Activated naive CD4-positive, alpha-beta T cell treated with anti-CD3 and anti-CD28 coated beads, Interleukin-2, amount 10 ng/mL, durations not matched to agents 7 days and 5 days (primary cell): ENCODE results near the gene SCUBE1.

Source experiments
- CTCF ChIA-PET: fragments of 350-600 bp; sonication (Branson Sonifier 250); formaldehyde crosslinking; loops from one replicate; lab custom pipeline; 2021; ENCODE audit warnings: antibody characterized with exemption; lab: Charles Lee
- DNase-seq: peaks from one replicate; pipeline ENCODE4 v3.0.0-alpha.2; 2020
- H3K27ac Mint-ChIP-seq: one replicate; pipeline ENCODE4 v1.8.0; 2021; ENCODE audit warnings: mild to moderate bottlenecking, moderate library complexity, mixed read lengths
- H3K27me3 Mint-ChIP-seq: one replicate; pipeline ENCODE4 v1.8.0; 2021; ENCODE audit warnings: mild to moderate bottlenecking, mixed read lengths
- H3K36me3 Mint-ChIP-seq: one replicate; pipeline ENCODE4 v1.8.0; 2021; ENCODE audit warnings: mixed read lengths
- H3K4me1 Mint-ChIP-seq: one replicate; pipeline ENCODE4 v1.8.0; 2021; ENCODE audit warnings: mixed read lengths
- H3K4me3 Mint-ChIP-seq: one replicate; pipeline ENCODE4 v1.8.0; 2021; ENCODE audit warnings: mild to moderate bottlenecking, moderate library complexity, mixed read lengths
- H3K9me3 Mint-ChIP-seq: one replicate; pipeline ENCODE4 v1.8.0; 2021; ENCODE audit warnings: mixed read lengths

Gene SCUBE1

DNA sequence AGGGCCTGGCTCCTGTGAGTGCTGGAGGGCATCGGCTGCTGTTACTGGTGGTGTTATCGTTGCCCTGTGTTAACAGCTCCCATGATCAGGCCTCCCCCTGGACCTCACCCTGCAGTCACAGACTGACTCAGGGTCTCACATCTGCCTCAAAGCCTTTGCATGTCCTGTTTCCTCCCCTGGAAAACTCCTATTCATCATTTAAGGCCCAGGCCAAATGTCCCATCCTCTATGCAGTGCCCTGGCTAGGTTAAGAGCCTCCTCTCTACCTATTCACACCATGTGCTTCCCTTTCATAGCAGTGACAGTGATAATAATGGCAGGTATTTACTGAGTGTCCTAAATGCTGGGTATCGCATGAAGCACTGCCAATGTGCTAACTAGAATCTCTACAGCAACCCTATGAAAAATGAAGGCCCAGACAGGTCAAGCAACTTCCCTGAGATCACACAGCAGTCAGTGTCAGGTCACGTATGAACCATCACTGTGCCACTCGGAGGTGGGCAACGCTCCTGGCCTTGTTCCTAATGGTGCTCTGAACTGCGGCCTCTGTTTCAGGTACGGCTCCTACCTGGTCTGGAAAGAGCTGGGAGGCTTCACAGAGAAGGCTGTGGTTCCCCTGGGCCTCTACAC is 182.6 kb downstream of the SCUBE1 start:
- Mint-ChIP-seq H3K4me3 (no peak overlapping the region), H3K9me3 (no peaks in the 10 kb centered on the region), H3K27ac (no peak overlapping the region), H3K36me3 (peaks cover 12% of the 10 kb centered on the region), H3K4me1 (no peaks in the 10 kb centered on the region), H3K27me3 (no peaks in the 10 kb centered on the region)
- no peak for DNase-seq
- CTCF ChIA-PET = no interaction called here

DNA sequence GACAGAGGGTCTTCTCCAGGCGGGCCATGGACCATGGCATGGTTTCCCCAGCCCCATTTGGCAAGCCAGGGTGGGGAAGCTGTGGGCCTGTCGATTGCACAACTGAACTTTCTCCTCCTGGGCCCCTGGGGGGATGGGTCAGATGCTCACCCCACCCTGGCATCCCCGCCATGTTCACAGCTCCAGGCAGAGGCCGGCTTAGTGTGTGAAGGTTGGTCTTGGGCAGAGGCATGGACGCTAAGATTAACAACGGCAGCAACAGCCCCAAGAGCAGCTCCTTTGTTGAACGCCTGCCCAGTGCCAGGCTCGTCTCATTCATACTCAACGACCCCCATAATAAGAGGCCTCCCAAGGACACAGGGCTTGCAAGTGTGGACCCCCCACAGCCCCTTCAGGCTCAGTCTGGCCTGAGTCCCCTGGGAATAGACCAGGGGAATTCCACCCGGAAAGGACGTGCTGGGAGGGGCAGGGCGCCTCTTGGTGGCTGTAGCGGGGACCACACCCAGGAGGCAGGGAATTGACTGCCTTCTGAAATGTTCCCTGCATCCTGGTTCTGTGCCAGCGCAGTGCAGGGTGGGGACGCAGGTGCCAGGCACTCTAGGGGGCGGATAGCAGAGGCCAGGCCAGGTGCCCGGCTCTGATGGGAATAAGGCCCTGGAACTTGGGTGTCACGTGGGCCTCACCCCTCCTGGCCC is 183.5 kb downstream of the SCUBE1 start:
- no peak for DNase-seq
- Mint-ChIP-seq H3K9me3 (no peaks in the 10 kb centered on the region), H3K4me3 (no peak overlapping the region), H3K4me1 (no peaks in the 10 kb centered on the region), H3K36me3 (peaks cover 12% of the 10 kb centered on the region), H3K27me3 (no peaks in the 10 kb centered on the region), H3K27ac (no peak overlapping the region)
- CTCF ChIA-PET = interaction anchor here (0.7 to 1.0 kb wide), 2 partner anchors 9 to 126 kb away, joined by 3 read pairs; no protein-coding TSS in a partner anchor

DNA sequence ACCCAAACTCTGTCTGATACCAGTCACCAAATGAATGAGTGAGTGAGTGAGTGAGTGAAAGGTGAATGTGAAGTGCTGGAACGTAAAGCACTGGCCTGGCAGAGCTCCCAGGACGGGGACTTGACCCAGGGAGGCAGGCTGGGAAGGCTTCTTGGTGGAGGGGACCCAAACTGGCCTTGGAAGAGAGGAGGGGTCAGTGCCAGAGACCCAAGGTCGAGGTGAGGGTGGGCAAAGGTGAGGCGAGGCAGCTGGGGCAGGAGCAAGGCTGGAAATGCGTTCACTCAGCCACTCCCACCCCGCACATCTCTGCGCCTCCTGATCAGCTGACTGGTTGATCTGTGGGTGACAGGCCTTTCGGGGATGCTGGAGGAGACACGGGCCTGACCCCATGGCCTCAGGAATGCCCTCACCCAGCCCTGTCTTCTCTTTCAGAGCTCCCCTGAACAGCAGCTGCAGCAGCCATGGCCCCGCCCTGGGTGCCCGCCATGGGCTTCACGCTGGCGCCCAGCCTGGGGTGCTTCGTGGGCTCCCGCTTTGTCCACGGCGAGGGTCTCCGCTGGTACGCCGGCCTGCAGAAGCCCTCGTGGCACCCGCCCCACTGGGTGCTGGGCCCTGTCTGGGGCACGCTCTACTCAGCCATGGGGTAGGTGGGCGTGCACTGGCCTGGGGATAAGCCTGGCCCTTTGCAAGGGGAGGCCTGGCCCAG is 184.2 kb downstream of the SCUBE1 start:
- Mint-ChIP-seq H3K4me1 (peaks cover 1% of the 10 kb centered on the region), H3K27ac (no peak overlapping the region), H3K4me3 (no peak overlapping the region), H3K27me3 (no peaks in the 10 kb centered on the region), H3K9me3 (no peaks in the 10 kb centered on the region), H3K36me3 (peaks cover 8% of the 10 kb centered on the region)
- CTCF ChIA-PET = interaction anchor here (0.7 to 1.0 kb wide), 2 partner anchors 8 to 125 kb away, joined by 3 read pairs; no protein-coding TSS in a partner anchor
- DNase-seq = no peak

DNA sequence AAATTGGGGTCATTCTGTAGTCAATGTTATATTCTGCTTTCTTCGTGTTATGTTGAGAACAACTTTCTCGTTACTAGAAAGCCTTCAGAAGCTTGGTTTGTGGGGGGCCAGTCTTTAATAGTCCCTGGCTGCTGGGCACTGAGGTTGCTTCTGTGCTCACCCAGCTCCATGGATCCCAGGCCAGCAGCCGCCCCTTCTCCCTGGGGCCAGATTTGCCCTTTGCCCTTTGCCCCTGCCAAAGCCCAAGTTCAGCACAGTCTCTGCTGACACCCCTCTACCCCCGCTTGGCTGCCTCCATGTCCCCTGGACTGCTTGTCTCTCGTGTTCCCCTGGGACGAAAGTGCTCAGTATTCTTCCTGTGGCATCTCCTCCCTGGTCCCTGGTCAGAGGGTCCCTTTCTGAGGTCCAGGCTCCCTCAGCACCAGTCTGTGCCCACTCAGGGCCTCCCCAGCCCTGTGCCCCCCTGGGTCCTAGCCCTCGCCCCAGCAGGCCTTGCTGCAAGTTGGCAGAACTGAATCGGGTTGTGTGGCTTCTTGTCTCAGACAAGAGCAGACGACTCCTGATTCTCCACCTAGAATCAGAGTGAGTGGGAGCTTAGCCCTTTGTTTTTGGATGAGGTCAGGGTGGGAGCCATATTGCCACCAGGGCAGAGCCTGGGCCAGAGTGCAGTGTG is 185.2 kb downstream of the SCUBE1 start:
- no peak for DNase-seq
- H3K4me1 Mint-ChIP-seq = peaks cover 4% of the 10 kb centered on the region
- H3K4me3 Mint-ChIP-seq = no peak overlapping the region
- peaks cover 7% of the 10 kb centered on the region for H3K36me3 Mint-ChIP-seq
- no peaks in the 10 kb centered on the region for H3K9me3 Mint-ChIP-seq
- no peaks in the 10 kb centered on the region for H3K27me3 Mint-ChIP-seq
- CTCF ChIA-PET = no interaction called here
- H3K27ac Mint-ChIP-seq = no peak overlapping the region

DNA sequence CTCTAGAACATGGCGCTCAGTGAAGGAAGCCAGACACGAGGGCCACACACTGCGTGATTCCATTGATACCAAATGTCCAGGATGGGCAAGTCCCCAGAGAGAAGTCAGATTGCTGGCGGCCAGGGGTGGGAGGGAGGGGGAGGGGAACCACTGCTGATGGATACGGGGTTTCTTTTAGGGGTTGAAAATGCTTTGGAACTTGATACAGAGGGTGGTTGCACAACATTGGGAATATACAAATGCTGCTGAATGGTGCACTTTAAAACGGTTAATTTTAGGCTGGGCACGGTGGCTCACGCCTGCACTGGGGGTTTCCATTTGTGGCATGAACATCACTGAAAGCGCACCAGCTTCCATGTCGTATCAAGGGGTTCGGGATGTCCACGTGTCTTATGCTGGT is 186.8 kb downstream of the SCUBE1 start:
- no peak for DNase-seq
- Mint-ChIP-seq H3K9me3 (no peaks in the 10 kb centered on the region), H3K27me3 (no peaks in the 10 kb centered on the region), H3K4me3 (no peak overlapping the region), H3K4me1 (peaks cover 14% of the 10 kb centered on the region), H3K36me3 (peaks cover 5% of the 10 kb centered on the region), H3K27ac (no peak overlapping the region)
- CTCF ChIA-PET = no interaction called here

DNA sequence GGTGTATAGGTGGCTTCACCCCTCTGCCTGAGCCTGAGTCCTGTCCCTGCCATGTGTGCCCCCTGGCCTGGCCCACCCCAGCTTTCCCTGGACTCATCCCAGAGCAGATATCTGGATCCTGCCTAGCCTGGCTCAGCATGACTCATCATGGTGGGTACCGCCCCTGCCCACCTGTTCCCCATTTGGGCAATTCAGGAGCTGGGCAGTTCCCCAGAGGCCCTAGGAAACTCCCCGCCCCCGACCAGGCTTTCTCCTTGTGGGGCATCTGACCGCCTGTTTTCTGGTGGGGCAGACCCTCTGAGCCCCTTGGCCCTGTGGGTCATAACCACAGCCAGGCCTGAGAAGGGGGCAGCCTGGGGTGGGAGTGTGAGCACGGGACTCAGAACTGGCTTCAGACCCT is 187.4 kb downstream of the SCUBE1 start:
- peaks cover 5% of the 10 kb centered on the region for H3K36me3 Mint-ChIP-seq

DNA sequence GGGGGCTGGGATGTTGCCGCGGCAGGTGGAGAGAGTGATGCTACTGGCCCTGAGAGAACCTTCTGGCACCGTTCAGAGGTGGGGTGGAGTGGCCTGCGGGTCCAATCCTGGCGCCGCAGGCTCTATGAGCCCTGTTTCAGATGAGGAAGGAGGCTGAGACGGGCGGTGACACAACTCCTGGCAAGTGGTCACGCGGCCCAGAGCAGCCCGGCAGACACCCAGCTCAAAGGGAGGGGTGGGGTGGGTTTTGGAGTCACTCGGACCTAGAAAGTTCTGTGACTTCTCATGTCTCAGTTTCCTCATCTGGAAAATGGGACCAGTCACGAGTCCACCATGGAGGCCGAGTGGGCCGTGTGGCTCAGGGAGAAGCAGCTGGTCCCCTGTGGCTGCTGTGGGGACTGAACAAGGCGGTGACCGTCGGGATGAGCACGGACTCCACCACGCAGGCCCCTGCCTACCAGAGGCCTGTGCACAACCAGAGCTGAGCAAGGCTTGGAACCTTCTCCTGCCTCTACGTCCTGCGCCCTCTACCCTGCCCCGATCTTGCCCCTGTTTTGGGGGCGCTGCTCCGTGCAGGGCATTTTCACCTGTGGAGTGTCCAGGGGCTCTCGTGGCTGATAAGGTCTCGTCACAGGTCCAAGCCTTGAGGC is 188.2 kb downstream of the SCUBE1 start:
- Mint-ChIP-seq H3K27me3 (no peaks in the 10 kb centered on the region), H3K36me3 (peaks cover 2% of the 10 kb centered on the region), H3K9me3 (no peaks in the 10 kb centered on the region), H3K4me1 (peaks cover 24% of the 10 kb centered on the region), H3K4me3 (no peak overlapping the region), H3K27ac (no peak overlapping the region)
- no peak for DNase-seq
- CTCF ChIA-PET = no interaction called here

More for the DNA sequence above, 187.4 kb downstream of the SCUBE1 start:
- Mint-ChIP-seq H3K4me3 (no peak overlapping the region), H3K4me1 (peaks cover 18% of the 10 kb centered on the region), H3K27me3 (no peaks in the 10 kb centered on the region), H3K27ac (no peak overlapping the region), H3K9me3 (no peaks in the 10 kb centered on the region)
- CTCF ChIA-PET = no interaction called here
- no peak for DNase-seq

DNA sequence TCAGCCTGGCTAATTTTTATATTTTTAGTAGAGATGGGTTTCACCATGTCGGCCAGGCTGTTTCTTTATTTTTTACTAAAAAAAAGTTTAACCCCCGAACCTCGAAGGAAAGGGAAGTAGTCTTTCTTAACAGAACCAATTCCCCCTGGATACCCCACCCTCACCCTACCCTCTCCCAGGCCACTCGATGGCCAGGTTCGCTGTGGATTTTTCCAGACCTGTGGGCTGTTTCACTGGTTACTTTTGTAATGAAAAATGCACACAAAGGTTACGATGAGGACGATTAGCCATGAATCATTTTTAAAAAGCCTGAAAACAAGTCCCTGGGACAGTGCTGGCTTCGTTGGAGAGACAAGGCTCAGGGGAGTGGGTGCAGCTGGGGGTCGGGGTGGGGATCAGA is 189.3 kb downstream of the SCUBE1 start:
- Mint-ChIP-seq H3K36me3 (peaks cover 2% of the 10 kb centered on the region), H3K27ac (no peak overlapping the region), H3K27me3 (no peaks in the 10 kb centered on the region), H3K4me1 (peaks cover 25% of the 10 kb centered on the region), H3K9me3 (no peaks in the 10 kb centered on the region), H3K4me3 (no peak overlapping the region)
- CTCF ChIA-PET = no interaction called here
- DNase-seq = no peak

DNA sequence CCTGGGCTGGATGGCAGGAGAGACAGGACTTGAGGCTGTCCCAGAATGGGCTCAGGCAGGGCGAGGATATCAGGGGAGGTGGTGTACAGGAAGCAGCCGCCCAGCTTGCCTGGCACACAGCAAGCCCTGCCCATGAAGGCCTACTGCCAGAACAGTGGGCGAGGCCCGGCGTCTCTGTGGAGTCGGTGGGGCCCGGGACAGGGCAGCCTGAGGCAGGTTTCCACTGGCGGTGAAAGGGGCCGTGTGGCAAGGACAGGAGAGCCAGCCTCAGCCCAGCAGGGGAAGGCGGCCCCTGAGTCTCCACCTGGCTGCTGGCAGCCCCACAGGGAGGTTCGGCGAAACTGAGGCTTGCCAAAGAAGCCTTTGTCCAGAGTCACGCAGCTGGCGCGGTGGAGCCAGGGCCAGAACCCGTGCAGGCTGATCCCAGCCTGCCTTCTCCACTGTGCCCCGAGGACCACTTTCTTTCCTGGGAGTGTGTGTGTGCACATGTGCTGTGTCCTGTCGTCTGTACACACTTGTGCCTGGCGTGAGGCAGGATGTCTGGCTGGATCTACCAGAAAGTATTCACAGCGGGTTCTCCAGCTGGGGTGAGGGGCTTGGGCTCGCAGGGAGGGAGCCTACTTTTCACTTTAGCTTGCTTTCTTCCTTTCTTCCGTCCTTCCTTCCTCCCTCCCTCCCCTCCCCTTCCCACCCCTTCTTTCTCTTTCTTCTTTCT is 190.7 kb downstream of the SCUBE1 start:
- Mint-ChIP-seq H3K9me3 (no peaks in the 10 kb centered on the region), H3K27me3 (no peaks in the 10 kb centered on the region), H3K4me1 (peaks cover 37% of the 10 kb centered on the region), H3K36me3 (peaks cover 2% of the 10 kb centered on the region), H3K27ac (peak overlapping the region; percentile 86), H3K4me3 (peak overlapping the region; percentile 88)
- DNase-seq = peak; percentile 77
- CTCF ChIA-PET = no interaction called here

DNA sequence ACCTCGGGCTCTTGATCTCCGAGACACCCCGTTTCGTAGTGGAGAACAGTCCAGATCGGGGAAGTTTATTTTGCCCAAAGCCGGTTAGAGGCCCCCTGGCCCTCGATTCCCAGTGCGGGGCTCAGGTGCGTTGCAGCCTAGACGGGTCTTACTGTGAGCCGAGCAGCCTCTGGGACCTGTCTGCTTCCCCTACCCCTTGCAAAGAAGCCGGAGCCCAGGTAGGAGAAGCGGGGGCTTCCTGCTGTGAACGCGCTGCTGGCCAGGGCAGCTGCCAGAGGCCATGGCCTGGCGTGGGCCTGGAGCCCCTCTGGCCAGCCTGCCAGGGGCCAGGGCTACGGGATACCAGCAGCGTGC is 191.2 kb downstream of the SCUBE1 start:
- no peaks in the 10 kb centered on the region for H3K9me3 Mint-ChIP-seq
- H3K27me3 Mint-ChIP-seq = no peaks in the 10 kb centered on the region
- H3K4me3 Mint-ChIP-seq = peak overlapping the region; percentile 88
- H3K27ac Mint-ChIP-seq = peak overlapping the region; percentile 86
- H3K36me3 Mint-ChIP-seq = peaks cover 2% of the 10 kb centered on the region
- peaks cover 42% of the 10 kb centered on the region for H3K4me1 Mint-ChIP-seq
- CTCF ChIA-PET = no interaction called here
- no peak for DNase-seq

DNA sequence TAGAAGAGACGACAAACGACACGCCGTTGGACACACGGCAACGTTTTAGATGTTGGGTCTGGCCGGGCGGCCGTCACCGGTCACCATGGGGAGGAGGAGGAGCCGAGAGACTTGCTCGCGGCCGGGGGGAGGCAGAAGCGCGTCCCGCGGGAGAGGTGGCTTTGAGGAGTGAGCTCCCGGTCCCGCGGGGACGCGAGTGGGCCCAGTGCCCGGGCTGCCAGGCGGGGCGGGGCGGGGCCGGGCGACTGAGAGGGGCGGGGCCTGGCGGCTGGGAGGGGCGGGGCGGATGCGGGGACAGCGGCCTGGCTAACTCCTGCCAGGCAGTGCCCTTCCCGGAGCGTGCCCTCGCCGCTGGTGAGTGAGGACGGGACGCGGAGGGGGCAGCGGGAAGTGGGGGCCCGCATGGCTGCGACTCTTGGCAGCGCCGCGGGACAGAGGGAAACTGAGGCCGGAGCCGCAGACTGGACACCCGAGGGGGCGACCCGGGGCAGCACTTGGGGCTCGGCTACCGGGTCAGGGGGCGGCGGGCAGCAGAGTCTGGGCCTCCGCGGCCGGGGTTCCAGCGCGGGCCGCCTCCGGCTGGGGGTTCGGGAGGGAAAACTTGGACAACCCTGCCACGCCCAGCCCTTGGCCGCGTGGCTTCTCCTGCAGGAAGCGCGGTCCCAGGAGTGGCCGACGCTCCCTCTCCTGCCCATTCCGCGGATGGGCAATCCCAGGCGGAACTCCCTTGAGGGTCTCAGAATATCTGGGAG is 191.7 kb downstream of the SCUBE1 start, which contains the start of gene TSPO:
Gene TSPO (plus strand): TSS at position 309 of the 752 bp plus-strand sequence. CDS start 7,680 bp downstream, outside the sequence.
- no peaks in the 10 kb centered on the region for H3K9me3 Mint-ChIP-seq
- H3K4me1 Mint-ChIP-seq = peaks cover 45% of the 10 kb centered on the region
- no peaks in the 10 kb centered on the region for H3K27me3 Mint-ChIP-seq
- peak; percentile 74 for DNase-seq
- CTCF ChIA-PET = interaction anchor here (0.9 kb wide), 1 partner anchor 8 kb away, joined by 3 read pairs; no protein-coding TSS in a partner anchor
- H3K36me3 Mint-ChIP-seq = peaks cover 2% of the 10 kb centered on the region
- peak within 1 kb of the TSS; percentile 88 for H3K4me3 Mint-ChIP-seq
- H3K27ac Mint-ChIP-seq = peak within 1 kb of the TSS; percentile 90

DNA sequence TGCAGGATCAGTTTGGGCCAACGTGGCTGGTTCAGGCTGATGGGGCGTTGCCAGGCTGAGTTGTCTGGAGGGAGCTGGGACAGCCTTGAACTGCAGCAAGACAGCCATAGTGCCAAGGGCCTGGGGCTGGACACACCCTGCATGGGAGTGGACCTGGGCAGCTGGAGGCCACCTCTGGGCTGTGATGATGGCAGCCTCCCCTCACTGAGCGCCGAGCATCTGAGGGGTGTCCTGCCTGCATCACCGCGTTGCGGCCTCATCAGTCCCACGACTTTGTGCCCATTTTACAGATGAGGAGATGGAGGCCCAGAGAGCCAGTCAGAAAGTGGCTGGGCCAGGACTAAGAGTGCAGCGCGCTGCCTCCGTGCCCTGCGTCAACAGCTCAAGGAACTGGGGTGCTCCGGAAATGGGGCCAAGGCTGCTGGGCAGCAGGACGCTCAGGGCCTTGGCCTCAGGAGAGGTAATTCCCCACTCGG is 192.4 kb downstream of the SCUBE1 start:
- Mint-ChIP-seq H3K9me3 (no peaks in the 10 kb centered on the region), H3K27ac (peak overlapping the region; percentile 90), H3K36me3 (no peaks in the 10 kb centered on the region), H3K4me3 (peak overlapping the region; percentile 88), H3K4me1 (peaks cover 47% of the 10 kb centered on the region), H3K27me3 (no peaks in the 10 kb centered on the region)
- no peak for DNase-seq
- CTCF ChIA-PET = interaction anchor here (0.9 to 1.1 kb wide), 2 partner anchors 8 to 61 kb away, joined by 3 read pairs; no protein-coding TSS in a partner anchor
